ENCODE measurements around the gene TMEM54. TPM values are rescaled to one million over a fixed set of nuclear protein-coding genes. Genes with fewer than 3 reads are reported as not detected.
A peak's percentile ranks its signal among the peaks of the same experiment; 100 is the strongest.

Gene TMEM54
- total and polyA plus RNA-seq, 10 of the 15 experiments (the other 5 are each of a cell fraction or from before 2014, with no cell fraction given), result 0.07 to 0.94 (median 0.56) TPM; not detected in 1

- 0 out of 2 replicates have a peak, but pooled peaks have one; percentile 36 for TF ChIP-seq DPF2 (IDR thresholded peaks at IDR 0.05)
- no peak for TF ChIP-seq PRDM15 (CRISPR knock-in tag; IDR thresholded peaks at IDR 0.05)
- no peak for TF ChIP-seq RAD21 (IDR thresholded peaks at IDR 0.05; ENCODE audit: insufficient read depth, low read depth, low read length)
- peak; percentile 32 to 43 (median 35); a peak in 5 of 6 replicates for TF ChIP-seq CTCF (IDR thresholded peaks at IDR 0.05 in 2 of 3, conservative IDR thresholded peaks at IDR 0.05 in 1 of 3; ENCODE audit: control insufficient read depth in 2 of 3, extremely low read depth in 1 of 3, insufficient read depth in 1 of 3, low read depth in 3 of 3, low read length in 3 of 3)
- TF ChIP-seq NRF1 (conservative IDR thresholded peaks at IDR 0.05; ENCODE audit: low read depth, low read length), result no peak
Measured at GRCh38 chr1:32892368-32893197, 8.6 kb downstream of the TMEM54 start (continued).

All from GM12878 (cell line).